Suppressor macrophage treated with lipopolysaccharide for 1 hour (primary cell): ENCODE results near the gene PGGHG.

Experiments used
- DNase-seq, 3 donors: peaks; one replicate each; pipeline ENCODE4 v3.0.0-alpha.2; 2020 to 2022

PGGHG gene

GRCh38 chr11:288478-289397, at the start of gene PGGHG:
Gene PGGHG (plus strand): TSS chr11:289126. CDS start chr11:289817, 691 bp downstream.
- DNase-seq: peak; percentile 49 to 86 (median 67)

GRCh38 chr11:240315-240714, 48.6 kb upstream of the PGGHG start:
- DNase-seq: no peak

GRCh38 chr11:241634-242033, 47.3 kb upstream of the PGGHG start:
- DNase-seq: no peak

GRCh38 chr11:244376-244775, 44.5 kb upstream of the PGGHG start:
- no peak for DNase-seq

- no peak for DNase-seq
Measured at GRCh38 chr11:249062-249461, 39.9 kb upstream of the PGGHG start.

- DNase-seq: no peak
Measured at GRCh38 chr11:250274-250673, 38.7 kb upstream of the PGGHG start.

- peak; percentile 68 to 75 (median 73) for DNase-seq
Measured at GRCh38 chr11:250740-251299, 38.1 kb upstream of the PGGHG start.

GRCh38 chr11:251550-251949, 37.4 kb upstream of the PGGHG start:
- no peak for DNase-seq

GRCh38 chr11:252666-253065, 36.3 kb upstream of the PGGHG start:
- no peak for DNase-seq

- DNase-seq: no peak
Measured at GRCh38 chr11:253160-253885, 35.6 kb upstream of the PGGHG start.

- DNase-seq: no peak
Measured at GRCh38 chr11:253886-254270, 35.0 kb upstream of the PGGHG start.

- no peak for DNase-seq
Measured at GRCh38 chr11:255176-255575, 33.8 kb upstream of the PGGHG start.

GRCh38 chr11:255816-256215, 33.1 kb upstream of the PGGHG start:
- DNase-seq: no peak

- no peak for DNase-seq
Measured at GRCh38 chr11:256952-257737, 31.8 kb upstream of the PGGHG start.

GRCh38 chr11:257766-258493, 31.0 kb upstream of the PGGHG start:
- no peak for DNase-seq

- no peak for DNase-seq
Measured at GRCh38 chr11:259413-259812, 29.5 kb upstream of the PGGHG start.

- no peak for DNase-seq
Measured at GRCh38 chr11:261624-262023, 27.3 kb upstream of the PGGHG start.

- peak in 2 of 3 donors; percentile 42 to 54 for DNase-seq
Measured at GRCh38 chr11:266676-267439, 22.1 kb upstream of the PGGHG start.

- DNase-seq: peak; percentile 64 to 90 (median 72)
Measured at GRCh38 chr11:267491-267994, 21.4 kb upstream of the PGGHG start.

GRCh38 chr11:268716-269145, 20.2 kb upstream of the PGGHG start:
- peak; percentile 70 to 81 (median 79) for DNase-seq
